ENCODE data around the gene ATP13A3.
"Not testable (repeated sequence)": the region's sequence is repeated elsewhere in the genome, so short reads cannot be mapped to it uniquely, and the experiment has no call there.

Gene ATP13A3

DNA sequence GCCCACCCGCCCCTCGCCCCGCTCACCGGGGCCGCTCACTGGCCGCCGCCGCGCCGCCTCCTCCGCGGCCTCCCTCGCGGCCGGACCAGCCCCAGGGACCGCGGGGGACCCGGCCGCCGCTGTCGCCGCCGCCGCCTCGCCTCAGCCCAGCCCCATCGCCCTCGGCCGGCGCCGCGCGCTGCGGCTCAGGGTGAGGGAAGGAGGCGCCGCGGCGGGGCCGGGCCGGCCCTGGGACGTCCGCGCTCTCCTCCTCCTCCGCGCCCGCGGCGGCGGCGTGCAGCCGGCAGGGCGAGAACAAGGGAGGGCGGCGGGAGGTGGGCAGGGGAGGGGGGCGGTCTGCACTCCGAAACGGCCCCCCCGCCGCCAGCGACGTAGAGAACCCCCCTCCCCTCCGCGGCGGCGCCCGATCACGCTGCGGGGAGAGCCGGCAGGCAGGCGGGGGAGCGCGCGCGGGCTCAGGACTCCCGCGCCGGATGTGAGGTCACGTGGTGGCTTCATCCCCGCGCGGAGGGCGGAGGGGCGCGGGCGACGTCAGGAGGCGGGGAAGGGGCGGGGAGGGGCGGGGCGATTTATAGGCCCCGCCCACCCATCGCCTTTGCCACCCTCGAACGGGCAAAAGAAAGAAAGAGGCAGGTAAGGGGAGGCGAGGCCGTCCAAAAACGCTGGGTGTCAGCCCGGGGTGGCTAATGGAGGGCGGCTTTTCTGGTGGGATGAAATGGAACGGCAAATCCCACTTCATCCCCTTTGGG lies at the start of gene ATP13A3:
TSS of gene ATP13A3 (minus strand) at position 463 of the 749 bp plus-strand sequence. CDS start 24,812 bp downstream, outside the sequence.
- H3K27ac ChIP-seq (ENCODE audit: low read length): peak within 1 kb of the TSS; percentile 76
- H3K36me3 ChIP-seq (ENCODE audit: control insufficient read depth in 2 of 2, insufficient read depth in 2 of 2, low read length in 2 of 2): no peaks in the 10 kb centered on the region
- peaks cover 15% of the 10 kb centered on the region for H3K4me1 ChIP-seq (ENCODE audit: control insufficient read depth, insufficient read depth, low read length)
- H3K27me3 ChIP-seq (ENCODE audit: control insufficient read depth in 1 of 2, insufficient read depth in 2 of 2, low read length in 2 of 2): no peaks in the 10 kb centered on the region
- H3K9me3 ChIP-seq (ENCODE audit: control insufficient read depth in 2 of 2, low read length in 2 of 2): no peaks in the 10 kb centered on the region
- peak within 1 kb of the TSS; percentile 86 to 94 for H3K4me3 ChIP-seq (ENCODE audit: low read length in 2 of 2)
- peak within 1 kb of the TSS; percentile 83 to 91 for H3K9ac ChIP-seq (ENCODE audit: low read length in 2 of 2)

DNA sequence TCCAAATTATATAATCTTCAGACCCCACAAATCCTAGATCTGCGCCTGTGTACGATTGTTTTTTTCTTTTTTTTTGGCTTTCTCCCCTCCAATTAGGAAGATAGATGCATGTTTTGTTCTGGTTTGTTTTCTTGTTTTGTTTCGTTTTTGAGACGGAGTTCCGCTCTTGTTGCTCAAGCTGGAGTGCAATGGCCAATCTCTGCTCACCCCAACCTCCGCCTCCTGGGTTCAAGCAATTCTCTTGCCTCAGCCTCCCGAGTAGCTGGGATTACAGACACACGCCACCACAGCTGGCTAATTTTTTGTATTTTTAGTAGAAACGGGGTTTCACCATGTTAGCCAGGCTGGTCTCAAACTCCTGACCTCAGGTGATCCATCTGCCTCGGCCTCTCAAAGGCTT lies 48.4 kb upstream of the ATP13A3 start:
- not testable (repeated sequence) for H3K9ac ChIP-seq (ENCODE audit: low read length in 2 of 2); H3K4me1 ChIP-seq (ENCODE audit: control insufficient read depth, insufficient read depth, low read length); H3K27ac ChIP-seq (ENCODE audit: low read length); H3K36me3 ChIP-seq (ENCODE audit: control insufficient read depth in 2 of 2, insufficient read depth in 2 of 2, low read length in 2 of 2); H3K4me3 ChIP-seq (ENCODE audit: low read length in 2 of 2); H3K9me3 ChIP-seq (ENCODE audit: control insufficient read depth in 2 of 2, low read length in 2 of 2); H3K27me3 ChIP-seq (ENCODE audit: control insufficient read depth in 1 of 2, insufficient read depth in 2 of 2, low read length in 2 of 2)

DNA sequence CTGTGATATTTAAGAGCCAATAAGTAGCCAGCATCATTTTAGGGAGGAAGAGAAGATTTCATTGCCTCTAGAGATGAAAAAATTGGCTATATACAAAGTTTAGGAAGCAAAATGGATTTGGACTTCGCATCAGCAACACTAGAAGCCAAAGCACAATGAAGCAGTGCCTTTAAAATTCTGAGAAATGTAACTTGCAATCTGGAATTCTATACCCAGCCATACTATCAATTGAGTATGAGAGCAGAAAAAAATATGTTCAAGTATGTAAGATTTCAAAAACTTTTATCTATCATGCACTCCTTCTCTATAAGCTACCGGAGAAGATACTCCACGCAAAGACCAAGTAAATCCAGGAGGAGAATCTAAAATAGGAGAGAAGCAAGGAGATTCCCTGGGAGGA lies 47.4 kb upstream of the ATP13A3 start:
- Histone ChIP-seq H3K27ac (ENCODE audit: low read length) (no peak overlapping the region), H3K36me3 (ENCODE audit: control insufficient read depth in 2 of 2, insufficient read depth in 2 of 2, low read length in 2 of 2) (no peaks in the 10 kb centered on the region), H3K4me1 (ENCODE audit: control insufficient read depth, insufficient read depth, low read length) (peaks cover 6% of the 10 kb centered on the region), H3K27me3 (ENCODE audit: control insufficient read depth in 1 of 2, insufficient read depth in 2 of 2, low read length in 2 of 2) (no peaks in the 10 kb centered on the region), H3K9me3 (ENCODE audit: control insufficient read depth in 2 of 2, low read length in 2 of 2) (no peaks in the 10 kb centered on the region), H3K4me3 (ENCODE audit: low read length in 2 of 2) (no peak overlapping the region), H3K9ac (ENCODE audit: low read length in 2 of 2) (no peak overlapping the region)

DNA sequence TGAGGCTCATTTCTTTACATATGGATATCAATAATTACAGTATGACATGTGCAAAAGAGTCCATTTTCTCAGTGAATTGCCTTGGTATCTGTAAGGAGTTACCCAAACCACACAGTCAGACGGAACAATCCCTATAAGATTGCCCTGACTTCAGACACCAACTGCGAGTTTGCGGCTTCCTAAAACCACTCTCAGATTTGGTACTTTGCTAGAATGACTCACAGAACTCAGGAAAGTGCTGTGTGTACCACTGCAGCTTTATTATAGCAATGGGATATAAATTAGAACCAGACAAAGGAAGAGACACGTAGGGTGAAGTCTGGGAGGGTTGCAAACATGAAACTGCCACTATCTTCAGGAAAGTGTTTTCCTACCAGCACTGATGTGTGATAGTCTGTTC lies 45.8 kb upstream of the ATP13A3 start:
- Histone ChIP-seq H3K9ac (ENCODE audit: low read length in 2 of 2) (no peak overlapping the region), H3K27me3 (ENCODE audit: control insufficient read depth in 1 of 2, insufficient read depth in 2 of 2, low read length in 2 of 2) (no peaks in the 10 kb centered on the region), H3K27ac (ENCODE audit: low read length) (no peak overlapping the region), H3K9me3 (ENCODE audit: control insufficient read depth in 2 of 2, low read length in 2 of 2) (no peaks in the 10 kb centered on the region), H3K4me3 (ENCODE audit: low read length in 2 of 2) (no peak overlapping the region), H3K36me3 (ENCODE audit: control insufficient read depth in 2 of 2, insufficient read depth in 2 of 2, low read length in 2 of 2) (no peaks in the 10 kb centered on the region), H3K4me1 (ENCODE audit: control insufficient read depth, insufficient read depth, low read length) (peaks cover 6% of the 10 kb centered on the region)

DNA sequence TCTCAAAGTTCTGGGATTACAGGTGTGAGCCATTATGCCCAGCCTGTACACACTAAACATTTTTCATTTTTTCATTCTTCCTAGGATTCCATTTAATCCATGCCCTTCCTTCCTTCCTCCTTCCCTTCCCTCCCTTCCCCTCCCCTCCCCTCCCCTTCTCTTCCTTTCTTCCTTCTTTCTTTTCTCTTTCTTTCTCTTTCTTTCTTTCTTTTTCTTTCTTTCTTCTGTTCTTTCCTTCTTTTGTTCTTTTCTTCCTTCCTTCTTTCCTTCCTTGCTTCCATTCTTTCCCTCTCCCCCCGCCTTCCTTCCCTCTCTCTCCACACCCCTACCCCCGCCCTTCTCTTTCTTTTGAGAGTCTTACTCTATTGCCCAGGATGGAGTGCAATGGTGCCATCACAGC lies 40.9 kb upstream of the ATP13A3 start:
- Histone ChIP-seq H3K27ac (ENCODE audit: low read length) (no peak overlapping the region), H3K4me3 (ENCODE audit: low read length in 2 of 2) (no peak overlapping the region), H3K27me3 (ENCODE audit: control insufficient read depth in 1 of 2, insufficient read depth in 2 of 2, low read length in 2 of 2) (no peaks in the 10 kb centered on the region), H3K36me3 (ENCODE audit: control insufficient read depth in 2 of 2, insufficient read depth in 2 of 2, low read length in 2 of 2) (no peaks in the 10 kb centered on the region), H3K9ac (ENCODE audit: low read length in 2 of 2) (no peak overlapping the region), H3K9me3 (ENCODE audit: control insufficient read depth in 2 of 2, low read length in 2 of 2) (no peaks in the 10 kb centered on the region), H3K4me1 (ENCODE audit: control insufficient read depth, insufficient read depth, low read length) (no peaks in the 10 kb centered on the region)

DNA sequence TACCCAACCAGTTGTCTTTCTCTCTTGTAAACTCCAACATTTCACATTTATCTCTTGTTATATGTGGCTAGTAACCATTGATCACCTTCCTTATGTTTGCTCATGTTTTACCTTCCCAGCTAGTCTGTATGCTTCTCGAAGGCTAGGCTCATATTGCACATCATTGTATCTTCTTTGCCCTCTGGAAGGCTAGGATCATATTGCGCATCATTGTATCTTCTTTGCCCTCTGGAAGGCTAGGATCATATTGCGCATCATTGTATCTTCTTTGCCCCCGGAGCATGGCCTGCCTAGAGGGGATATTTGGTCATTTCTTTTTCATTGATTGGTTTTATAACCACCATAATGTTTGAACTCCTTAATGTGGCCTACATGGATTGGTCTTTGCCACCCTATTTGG lies 39.4 kb upstream of the ATP13A3 start:
- no peaks in the 10 kb centered on the region for H3K36me3 ChIP-seq (ENCODE audit: control insufficient read depth in 2 of 2, insufficient read depth in 2 of 2, low read length in 2 of 2)
- H3K27ac ChIP-seq (ENCODE audit: low read length): no peak overlapping the region
- H3K9me3 ChIP-seq (ENCODE audit: control insufficient read depth in 2 of 2, low read length in 2 of 2): no peaks in the 10 kb centered on the region

DNA sequence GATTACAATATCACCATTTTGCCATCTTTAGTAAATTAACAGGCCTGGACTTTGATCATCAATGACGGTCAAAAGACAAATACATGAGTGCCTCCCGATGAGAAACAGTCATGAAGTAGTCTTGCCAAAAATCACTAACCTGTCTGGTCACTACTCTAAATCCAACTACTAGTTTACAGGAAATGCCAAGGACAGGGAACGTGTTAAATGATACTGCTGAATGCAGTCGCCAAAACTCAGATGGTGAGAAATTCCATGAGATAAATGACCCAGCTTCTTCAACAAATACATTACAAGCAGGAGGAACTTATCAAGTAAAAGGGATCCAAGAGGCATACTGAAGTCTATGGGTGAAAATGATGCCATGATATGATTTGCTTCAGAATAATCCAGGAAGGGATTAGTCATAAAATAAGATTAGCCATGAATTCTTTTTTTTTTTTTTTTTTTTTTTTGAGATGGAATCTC lies 35.8 kb upstream of the ATP13A3 start:
- H3K4me3 ChIP-seq (ENCODE audit: low read length in 2 of 2): no peak overlapping the region
- no peaks in the 10 kb centered on the region for H3K27me3 ChIP-seq (ENCODE audit: control insufficient read depth in 1 of 2, insufficient read depth in 2 of 2, low read length in 2 of 2)
- H3K9ac ChIP-seq (ENCODE audit: low read length in 2 of 2): no peak overlapping the region
- H3K4me1 ChIP-seq (ENCODE audit: control insufficient read depth, insufficient read depth, low read length): no peaks in the 10 kb centered on the region
- H3K36me3 ChIP-seq (ENCODE audit: control insufficient read depth in 2 of 2, insufficient read depth in 2 of 2, low read length in 2 of 2): no peaks in the 10 kb centered on the region
- no peak overlapping the region for H3K27ac ChIP-seq (ENCODE audit: low read length)
- H3K9me3 ChIP-seq (ENCODE audit: control insufficient read depth in 2 of 2, low read length in 2 of 2): no peaks in the 10 kb centered on the region

More for the DNA sequence above, 39.4 kb upstream of the ATP13A3 start:
- Histone ChIP-seq H3K27me3 (ENCODE audit: control insufficient read depth in 1 of 2, insufficient read depth in 2 of 2, low read length in 2 of 2) (no peaks in the 10 kb centered on the region), H3K4me1 (ENCODE audit: control insufficient read depth, insufficient read depth, low read length) (no peaks in the 10 kb centered on the region), H3K4me3 (ENCODE audit: low read length in 2 of 2) (no peak overlapping the region), H3K9ac (ENCODE audit: low read length in 2 of 2) (no peak overlapping the region)

DNA sequence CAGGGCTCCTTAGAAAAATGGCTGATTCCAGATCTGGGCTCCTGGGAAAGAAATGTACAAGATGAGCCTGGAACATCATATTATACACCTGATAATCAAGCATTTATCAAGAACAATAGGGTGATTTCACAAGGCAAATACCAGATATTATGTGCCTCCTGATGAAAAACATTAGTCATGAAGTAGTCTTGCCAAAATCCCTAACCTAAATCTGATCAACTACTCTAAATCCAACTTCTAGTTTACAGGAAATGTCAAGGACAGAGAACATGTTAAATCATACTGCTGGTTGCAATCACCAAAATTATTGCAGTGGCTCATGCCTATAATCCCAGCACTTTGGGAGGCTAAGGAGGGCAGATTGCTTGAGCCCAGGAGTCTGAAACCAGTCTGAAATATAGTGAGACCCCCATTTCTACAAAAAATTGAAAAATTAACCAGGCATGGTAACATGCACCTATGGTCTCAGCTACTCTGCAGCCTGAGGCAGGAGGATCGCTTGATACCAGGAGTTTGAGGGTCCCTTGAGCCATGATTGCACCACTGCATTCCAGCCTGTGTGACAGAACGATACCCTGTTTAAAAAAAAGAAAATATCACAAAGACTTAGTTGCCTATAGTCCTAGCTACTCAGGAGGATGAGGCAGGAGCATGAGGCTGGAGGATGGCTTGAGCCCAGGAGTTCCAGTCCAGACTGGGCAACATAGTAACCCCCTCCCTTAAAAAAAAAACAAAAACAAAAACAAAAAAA lies 34.9 kb upstream of the ATP13A3 start:
- no peak overlapping the region for H3K9ac ChIP-seq (ENCODE audit: low read length in 2 of 2)
- no peaks in the 10 kb centered on the region for H3K9me3 ChIP-seq (ENCODE audit: control insufficient read depth in 2 of 2, low read length in 2 of 2)
- no peaks in the 10 kb centered on the region for H3K4me1 ChIP-seq (ENCODE audit: control insufficient read depth, insufficient read depth, low read length)
- no peak overlapping the region for H3K4me3 ChIP-seq (ENCODE audit: low read length in 2 of 2)
- no peak overlapping the region for H3K27ac ChIP-seq (ENCODE audit: low read length)
- no peaks in the 10 kb centered on the region for H3K27me3 ChIP-seq (ENCODE audit: control insufficient read depth in 1 of 2, insufficient read depth in 2 of 2, low read length in 2 of 2)
- no peaks in the 10 kb centered on the region for H3K36me3 ChIP-seq (ENCODE audit: control insufficient read depth in 2 of 2, insufficient read depth in 2 of 2, low read length in 2 of 2)

DNA sequence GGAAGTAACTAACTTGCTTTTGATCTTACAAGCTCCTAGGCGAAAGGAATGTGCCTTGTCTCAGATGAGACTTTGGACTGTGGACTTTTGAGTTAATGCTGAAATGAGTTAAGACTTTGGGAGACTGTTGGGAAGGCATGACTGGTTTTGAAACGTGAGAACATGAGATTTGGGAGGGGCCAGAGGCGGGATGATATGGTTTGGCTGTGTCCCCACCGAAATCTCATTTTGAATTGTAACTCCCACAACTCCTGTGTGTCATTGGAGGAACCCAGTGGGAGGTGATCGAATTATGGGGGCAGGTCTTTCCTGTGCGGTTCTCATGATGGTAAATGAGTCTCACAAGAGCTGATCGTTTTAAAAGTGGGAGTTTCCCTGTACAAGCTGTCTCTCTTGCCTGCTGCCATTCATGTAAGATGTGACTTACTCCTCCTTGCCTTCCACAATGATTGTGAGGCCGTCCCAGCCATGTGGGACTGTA lies 33.9 kb upstream of the ATP13A3 start:
- not testable (repeated sequence) for H3K27me3 ChIP-seq (ENCODE audit: control insufficient read depth in 1 of 2, insufficient read depth in 2 of 2, low read length in 2 of 2); H3K27ac ChIP-seq (ENCODE audit: low read length); H3K4me1 ChIP-seq (ENCODE audit: control insufficient read depth, insufficient read depth, low read length); H3K4me3 ChIP-seq (ENCODE audit: low read length in 2 of 2); H3K36me3 ChIP-seq (ENCODE audit: control insufficient read depth in 2 of 2, insufficient read depth in 2 of 2, low read length in 2 of 2); H3K9me3 ChIP-seq (ENCODE audit: control insufficient read depth in 2 of 2, low read length in 2 of 2); H3K9ac ChIP-seq (ENCODE audit: low read length in 2 of 2)

DNA sequence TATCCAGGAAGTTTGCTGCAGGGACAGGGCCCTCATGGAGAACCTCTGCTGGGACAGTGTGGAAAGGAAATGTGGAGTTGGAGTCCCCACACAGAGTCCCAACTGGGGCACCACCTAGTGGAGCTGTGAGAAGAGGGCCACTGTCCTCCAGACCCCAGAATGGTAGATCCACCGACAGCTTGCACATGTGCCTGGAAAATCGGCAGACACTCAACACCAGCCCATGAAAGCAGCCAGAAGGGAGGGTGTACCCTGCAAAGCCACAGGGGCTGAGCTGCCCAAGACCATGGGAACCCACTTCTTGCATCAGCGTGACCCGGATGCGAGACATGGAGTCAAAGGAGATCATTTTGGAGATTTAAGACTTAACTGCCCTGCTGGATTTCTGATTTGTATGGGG lies 33.4 kb upstream of the ATP13A3 start:
- H3K4me3 ChIP-seq (ENCODE audit: low read length in 2 of 2); H3K27ac ChIP-seq (ENCODE audit: low read length); H3K36me3 ChIP-seq (ENCODE audit: control insufficient read depth in 2 of 2, insufficient read depth in 2 of 2, low read length in 2 of 2); H3K9ac ChIP-seq (ENCODE audit: low read length in 2 of 2); H3K9me3 ChIP-seq (ENCODE audit: control insufficient read depth in 2 of 2, low read length in 2 of 2); H3K4me1 ChIP-seq (ENCODE audit: control insufficient read depth, insufficient read depth, low read length); H3K27me3 ChIP-seq (ENCODE audit: control insufficient read depth in 1 of 2, insufficient read depth in 2 of 2, low read length in 2 of 2): not testable (repeated sequence)

DNA sequence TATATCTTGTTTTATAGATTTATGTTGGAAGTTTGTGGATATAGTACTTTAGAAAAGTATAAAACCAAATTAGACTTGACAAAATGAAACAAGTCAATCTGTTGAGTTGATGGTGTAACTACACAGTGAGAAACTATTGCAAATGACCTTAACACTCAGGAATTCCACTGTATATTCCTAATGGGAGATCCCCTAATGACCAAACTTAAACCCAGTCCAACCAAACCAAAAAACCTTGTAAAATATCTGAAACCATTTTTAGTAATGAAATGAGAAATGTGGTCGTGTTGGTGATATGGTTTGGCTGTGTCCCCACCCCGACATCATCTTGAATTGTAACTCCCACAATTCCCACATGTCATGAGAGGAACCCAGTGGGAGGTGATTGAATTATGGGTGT lies 31.9 kb upstream of the ATP13A3 start:
- Histone ChIP-seq H3K4me3 (ENCODE audit: low read length in 2 of 2) (no peak overlapping the region), H3K36me3 (ENCODE audit: control insufficient read depth in 2 of 2, insufficient read depth in 2 of 2, low read length in 2 of 2) (no peaks in the 10 kb centered on the region), H3K27ac (ENCODE audit: low read length) (no peak overlapping the region), H3K4me1 (ENCODE audit: control insufficient read depth, insufficient read depth, low read length) (no peaks in the 10 kb centered on the region), H3K9ac (ENCODE audit: low read length in 2 of 2) (no peak overlapping the region), H3K9me3 (ENCODE audit: control insufficient read depth in 2 of 2, low read length in 2 of 2) (no peaks in the 10 kb centered on the region), H3K27me3 (ENCODE audit: control insufficient read depth in 1 of 2, insufficient read depth in 2 of 2, low read length in 2 of 2) (no peaks in the 10 kb centered on the region)

All from stomach smooth muscle (tissue), 2 donors.